ENCODE data around the gene SLC15A2. TPM values are rescaled to one million over a fixed set of nuclear protein-coding genes. Genes with fewer than 3 reads are reported as not detected.
"Not testable (repeated sequence)": the region's sequence is repeated elsewhere in the genome, so short reads cannot be mapped to it uniquely, and the experiment has no call there.

SLC15A2 gene
- total and polyA plus RNA-seq, 12 donors, result 0.51 to 4.0 (median 2.2) TPM

DNA sequence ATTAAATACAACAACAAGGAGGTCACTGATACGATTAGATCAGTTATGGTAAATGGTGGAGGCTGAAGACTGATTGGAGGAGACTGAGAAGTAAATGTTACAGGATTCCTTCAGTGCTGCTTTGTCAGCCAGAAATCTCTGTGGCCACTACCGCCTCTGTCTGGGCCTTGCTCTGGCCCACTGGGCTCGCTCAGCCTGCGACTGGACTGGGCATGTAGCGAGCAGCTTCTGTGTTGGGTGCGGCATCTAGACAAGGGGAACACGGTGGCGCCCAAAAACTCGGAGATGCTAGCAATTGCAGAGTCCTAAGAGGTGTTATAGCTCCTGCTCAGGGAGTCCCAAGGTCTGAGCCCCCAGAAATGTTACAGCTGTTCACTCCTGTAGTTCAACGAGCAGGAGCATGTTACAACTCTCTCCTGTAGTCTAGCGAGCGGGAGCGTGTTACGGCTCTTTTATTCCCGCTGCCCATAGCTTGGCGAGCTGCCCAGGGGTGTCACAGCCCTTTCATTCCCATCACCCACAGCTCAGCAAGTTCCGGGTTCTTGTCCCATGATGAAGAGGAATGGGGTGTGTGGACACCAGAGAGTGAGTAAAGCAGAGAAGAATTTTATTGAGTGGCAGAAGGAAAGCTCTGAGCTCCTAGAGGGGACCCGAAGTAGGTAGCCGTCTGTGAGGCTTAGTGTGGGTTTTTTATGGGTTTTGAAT, 24.7 kb downstream of the SLC15A2 start:
- no peak overlapping the region for H3K27ac ChIP-seq

GRCh38 chr3:121924734-121925133, 30.5 kb downstream of the SLC15A2 start:
- Histone ChIP-seq H3K4me1 (replicated peaks in 1 of 2) (no peaks in the 10 kb centered on the region), H3K9me3 (replicated peaks in 1 of 3) (no peaks in the 10 kb centered on the region), H3K27ac (no peak overlapping the region), H3K27me3 (no peaks in the 10 kb centered on the region), H3K4me3 (no peak overlapping the region), H3K36me3 (replicated peaks in 1 of 2) (no peaks in the 10 kb centered on the region)
- DNase-seq, result no peak
- TF ChIP-seq POLR2A (IDR thresholded peaks at IDR 0.05) (no peak), CTCF (IDR thresholded peaks at IDR 0.05) (no peak)
- intact Hi-C loops (cut with DNase I), result no loop called here
- WGBS, 4 donors, result 91 to 96% (median 92%) methylated on average over 3 of the region's 3 CpGs

More for the DNA sequence above, 24.7 kb downstream of the SLC15A2 start:
- WGBS, 4 donors, result 86 to 91% (median 90%) methylated on average over 18 to 19 of the region's 19 CpGs
- Histone ChIP-seq H3K36me3 (replicated peaks in 1 of 2) (no peaks in the 10 kb centered on the region), H3K27me3 (no peaks in the 10 kb centered on the region), H3K4me1 (replicated peaks in 1 of 2) (no peaks in the 10 kb centered on the region), H3K4me3 (no peak overlapping the region), H3K9me3 (replicated peaks in 1 of 3) (no peaks in the 10 kb centered on the region)
- no peak for TF ChIP-seq CTCF (IDR thresholded peaks at IDR 0.05)
- TF ChIP-seq POLR2A (IDR thresholded peaks at IDR 0.05), result no peak
- intact Hi-C loops (cut with DNase I), result no loop called here
- DNase-seq, result no peak

DNA sequence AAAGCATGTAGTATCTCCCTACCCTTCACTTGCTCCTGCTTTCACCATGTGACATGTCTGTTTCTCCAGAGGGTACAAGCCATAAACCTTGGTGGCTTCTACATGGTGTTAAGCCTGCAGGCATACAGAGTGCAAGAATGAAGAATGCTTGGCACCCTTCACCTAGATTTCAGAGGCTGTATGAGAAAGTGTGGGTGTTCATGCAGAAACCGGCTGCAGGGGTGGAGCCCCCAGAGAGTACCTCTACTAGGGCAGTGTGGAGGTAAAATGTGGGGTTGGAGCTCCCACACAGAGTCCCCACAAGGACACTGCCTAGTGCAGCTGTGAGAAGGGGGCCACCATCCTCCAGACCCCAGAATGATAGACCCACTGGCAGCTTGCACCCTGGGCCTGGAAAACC, 32.2 kb downstream of the SLC15A2 start:
- H3K4me3 ChIP-seq, result no peak overlapping the region
- intact Hi-C loops (cut with DNase I), result no loop called here
- no peaks in the 10 kb centered on the region for H3K4me1 ChIP-seq (replicated peaks in 1 of 2)
- H3K36me3 ChIP-seq (replicated peaks in 1 of 2), result no peaks in the 10 kb centered on the region
- H3K27me3 ChIP-seq, result no peaks in the 10 kb centered on the region
- H3K9me3 ChIP-seq (replicated peaks in 1 of 3), result no peaks in the 10 kb centered on the region
- DNase-seq, result no peak
- TF ChIP-seq POLR2A (IDR thresholded peaks at IDR 0.05) (no peak), CTCF (IDR thresholded peaks at IDR 0.05) (no peak)
- 57 to 100% (median 95%) methylated on average over 1 of the region's 1 CpG for WGBS, 4 donors
- H3K27ac ChIP-seq, result no peak overlapping the region

GRCh38 chr3:121938141-121938855, 44.1 kb downstream of the SLC15A2 start:
- intact Hi-C loops (cut with DNase I); H3K4me3 ChIP-seq; DNase-seq; H3K27me3 ChIP-seq; H3K36me3 ChIP-seq (replicated peaks in 1 of 2); H3K27ac ChIP-seq; H3K9me3 ChIP-seq (replicated peaks in 1 of 3); H3K4me1 ChIP-seq (replicated peaks in 1 of 2): not testable (repeated sequence)
- WGBS, 4 donors, result 91 to 96% (median 95%) methylated on average over 26 to 29 of the region's 29 CpGs
